Midbrain (tissue), 1 donor: ENCODE measurements around the gene BIRC3.

ENCODE experiments used
- DNase-seq: peaks from one replicate; lab custom pipeline; 2025; lab: John Stamatoyannopoulos, UW

BIRC3 gene

DNA sequence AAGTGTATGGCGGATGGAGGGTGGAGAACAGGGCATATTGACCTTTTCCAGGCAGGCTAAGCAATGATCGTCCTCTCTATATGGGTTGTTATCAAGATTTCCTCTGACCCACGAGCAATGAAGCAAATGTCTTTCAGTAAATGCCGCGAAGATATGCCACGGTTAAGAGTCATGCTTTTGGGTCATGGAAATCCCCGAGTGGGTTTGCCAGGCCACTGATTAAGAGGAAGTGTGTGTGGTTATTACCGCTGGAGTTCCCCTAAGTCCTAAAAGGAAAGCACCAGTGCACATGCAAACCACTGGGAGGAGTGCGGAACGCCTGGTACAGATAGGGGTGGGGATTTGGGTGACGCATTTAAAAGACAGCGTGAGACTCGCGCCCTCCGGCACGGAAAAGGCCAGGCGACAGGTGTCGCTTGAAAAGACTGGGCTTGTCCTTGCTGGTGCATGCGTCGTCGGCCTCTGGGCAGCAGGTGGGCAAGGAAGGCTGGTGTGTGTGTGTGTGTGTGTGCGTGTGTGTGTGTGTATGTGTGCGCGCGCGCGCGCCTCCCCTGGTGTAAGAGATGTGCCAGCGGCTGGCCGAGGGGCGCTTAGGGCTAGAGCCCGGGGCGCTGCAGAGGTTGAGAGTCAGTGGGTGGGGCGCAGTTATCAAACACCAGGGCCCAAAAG, at the start of gene BIRC3:
TSS of gene BIRC3 (plus strand) at position 386 of the 669 bp plus-strand sequence. CDS start 7,026 bp downstream, outside the sequence.
- DNase-seq, result peak; percentile 54

DNA sequence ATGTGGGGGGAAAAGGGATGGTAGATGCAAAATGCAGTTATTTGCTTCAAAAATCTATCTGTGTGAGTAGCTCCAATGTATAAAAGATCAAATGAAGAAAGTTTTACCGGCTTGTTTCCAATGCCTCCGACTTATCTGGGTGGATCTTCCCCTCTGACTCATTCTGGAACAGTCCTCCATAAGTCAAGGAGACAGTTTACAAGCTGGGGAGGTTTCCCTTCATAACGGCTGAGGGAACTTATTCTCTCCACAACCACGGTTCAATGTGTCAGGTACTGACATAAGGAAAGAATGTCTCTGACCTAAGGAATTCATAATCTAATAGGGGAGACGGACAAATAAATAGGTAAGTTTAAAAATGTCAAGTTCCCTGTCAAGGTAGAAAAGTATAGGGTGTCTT, 49.7 kb upstream of the BIRC3 start:
- no peak for DNase-seq

DNA sequence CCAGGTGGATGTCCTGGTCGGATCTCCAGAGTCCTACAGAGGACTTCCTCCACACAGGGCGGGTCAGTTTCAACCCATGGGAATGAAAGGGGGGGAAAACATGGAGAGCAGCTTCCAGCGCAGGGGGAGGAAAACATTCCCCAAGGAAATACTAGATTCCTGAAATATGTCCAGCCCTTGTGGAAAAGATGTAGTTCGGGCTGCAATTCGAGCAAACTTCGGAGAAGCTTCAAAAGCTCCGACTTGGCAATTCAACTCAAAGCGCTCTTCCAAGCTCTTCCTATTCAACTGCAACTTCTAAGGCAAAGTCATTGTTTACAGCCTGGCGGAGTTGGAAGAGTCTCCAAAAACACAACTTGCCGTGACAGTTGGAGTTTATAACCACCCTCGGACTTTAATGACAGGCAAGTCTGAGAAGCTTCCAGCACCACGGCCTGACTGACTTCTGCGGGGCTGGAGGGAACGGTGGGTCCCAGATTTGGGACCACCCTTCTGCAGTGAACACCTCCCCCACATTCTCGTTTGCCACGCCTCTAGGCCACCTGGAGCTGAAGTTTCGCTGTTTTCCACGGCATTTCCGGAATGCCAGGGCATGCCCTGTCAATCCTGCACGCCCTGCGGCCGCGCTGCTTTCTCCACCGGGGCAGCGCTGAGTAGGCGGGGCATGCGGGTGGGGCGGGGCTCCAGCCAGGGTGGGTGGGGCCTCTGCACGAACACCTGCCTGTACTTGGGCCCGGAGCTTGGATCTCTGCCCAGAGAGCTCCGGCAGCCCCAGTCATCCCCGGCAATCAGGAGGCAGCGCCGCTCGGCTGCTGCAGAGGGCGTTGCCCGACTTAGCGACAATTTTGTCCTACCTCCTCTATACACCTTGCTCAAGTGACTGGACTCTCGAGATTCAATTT, 49.0 kb upstream of the BIRC3 start:
- DNase-seq, result peak; percentile 45

DNA sequence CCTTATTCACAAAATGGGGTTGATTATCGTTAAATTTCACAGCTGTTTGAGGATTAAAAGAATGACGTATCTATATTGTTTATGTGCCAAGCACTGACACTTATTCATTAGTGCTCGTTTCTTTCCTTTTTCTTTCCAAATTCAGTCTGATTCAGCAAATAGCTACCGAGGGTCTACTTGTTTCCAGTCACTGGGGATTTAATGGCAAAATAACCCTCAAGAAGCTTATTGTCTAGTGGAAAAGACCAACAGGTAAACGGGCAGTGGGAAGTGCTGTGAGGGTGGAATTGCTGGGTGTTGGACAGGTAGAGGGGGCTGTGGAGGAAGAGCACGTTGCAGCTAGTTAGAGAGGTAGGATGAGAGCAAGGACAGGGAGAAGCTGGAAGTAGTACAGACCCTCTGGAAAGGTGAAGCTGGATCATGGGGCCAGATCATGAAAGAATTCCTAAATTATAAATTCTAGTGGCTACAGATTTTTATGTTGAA, 48.3 kb upstream of the BIRC3 start:
- no peak for DNase-seq

DNA sequence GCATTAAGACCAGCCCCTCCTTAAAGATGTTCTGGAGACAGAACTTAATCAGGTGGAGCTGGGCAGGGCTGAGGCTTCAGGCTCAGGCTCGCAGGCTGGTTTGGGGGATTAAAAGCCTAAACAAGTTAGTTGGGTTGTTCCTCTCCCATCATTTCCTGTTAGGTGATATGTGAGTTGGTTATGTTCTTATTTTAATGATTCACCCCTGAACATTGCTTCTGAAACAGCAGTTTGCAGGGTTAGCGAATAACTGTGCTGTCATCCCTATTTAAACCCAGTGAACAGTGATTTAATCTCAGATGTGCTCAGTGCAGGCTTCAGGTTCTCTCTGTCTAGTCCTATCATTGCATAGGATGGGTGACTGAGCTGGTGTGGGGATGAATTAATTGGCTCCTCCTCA, 47.4 kb upstream of the BIRC3 start:
- DNase-seq, result no peak

DNA sequence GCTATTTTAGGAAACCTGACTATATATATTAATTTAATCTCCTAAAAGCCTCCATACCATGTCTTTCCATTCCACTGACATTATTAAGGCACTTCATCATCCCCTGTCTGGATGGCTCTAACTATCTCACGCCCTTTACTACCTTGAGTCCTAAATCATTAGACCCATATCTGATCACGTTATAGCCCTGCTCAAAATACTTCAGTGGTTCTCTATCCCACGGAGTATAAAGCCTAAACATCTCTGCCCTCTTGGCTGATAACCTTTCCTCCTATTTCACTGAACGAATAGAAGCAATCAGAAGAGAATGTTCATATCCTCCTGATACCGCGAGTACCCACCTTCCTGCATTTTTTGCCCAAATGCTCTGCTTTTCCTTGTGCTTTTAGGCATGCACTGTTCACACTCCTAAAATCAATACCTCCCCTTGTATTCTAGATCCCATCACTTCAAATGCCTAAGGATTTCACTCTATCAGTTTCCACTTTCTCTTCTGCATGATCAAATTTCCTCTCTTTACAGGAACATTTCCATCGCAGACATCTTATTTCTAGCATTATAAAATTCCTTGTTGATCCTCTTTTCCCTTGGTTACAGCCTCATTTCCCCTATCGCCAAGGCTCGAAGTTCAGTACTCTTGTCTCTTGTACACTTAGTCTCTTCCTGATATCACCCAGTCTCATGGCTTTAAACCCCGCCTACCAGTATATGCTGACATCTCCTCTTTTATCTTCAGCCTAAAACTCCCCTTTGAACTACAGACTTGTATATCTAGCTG, 45.0 kb upstream of the BIRC3 start:
- DNase-seq, result no peak

DNA sequence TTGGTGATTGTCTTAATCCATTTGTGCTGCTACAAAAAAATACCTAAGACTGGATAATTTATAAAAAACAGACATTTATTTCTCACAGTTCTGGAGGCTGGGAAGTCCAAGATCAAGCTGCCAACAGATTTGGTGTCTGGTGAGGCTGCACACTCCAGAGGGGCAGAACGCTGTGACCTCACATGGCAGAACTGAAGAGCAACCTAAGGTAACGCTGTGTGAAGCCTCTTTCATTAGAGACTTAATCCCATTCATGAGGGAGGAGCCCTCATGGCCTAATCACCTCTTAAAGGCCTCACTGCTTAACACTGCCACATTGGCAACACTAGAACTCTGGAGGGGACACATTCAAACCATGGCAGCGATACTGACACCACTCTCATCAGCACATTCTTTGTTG, 42.7 kb upstream of the BIRC3 start:
- no peak for DNase-seq

DNA sequence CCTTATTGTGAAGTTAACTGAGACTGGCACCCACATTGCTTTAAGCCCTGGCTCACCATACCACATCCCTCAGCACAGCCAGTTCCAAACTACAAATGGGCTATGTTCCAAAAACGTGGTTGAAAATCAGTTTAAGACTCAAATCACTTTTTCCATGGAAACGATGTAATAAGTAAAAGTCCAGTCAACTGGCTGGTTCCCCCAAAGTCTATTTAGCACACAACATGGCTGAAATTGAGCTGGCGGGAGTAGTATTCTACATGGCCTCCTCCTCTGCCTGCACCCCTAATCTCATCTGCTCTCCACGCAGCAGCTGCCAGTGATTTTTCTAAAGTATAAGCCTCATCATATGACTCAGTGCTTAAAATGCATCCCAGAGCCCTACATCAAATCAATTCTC, 40.9 kb upstream of the BIRC3 start:
- DNase-seq, result no peak

DNA sequence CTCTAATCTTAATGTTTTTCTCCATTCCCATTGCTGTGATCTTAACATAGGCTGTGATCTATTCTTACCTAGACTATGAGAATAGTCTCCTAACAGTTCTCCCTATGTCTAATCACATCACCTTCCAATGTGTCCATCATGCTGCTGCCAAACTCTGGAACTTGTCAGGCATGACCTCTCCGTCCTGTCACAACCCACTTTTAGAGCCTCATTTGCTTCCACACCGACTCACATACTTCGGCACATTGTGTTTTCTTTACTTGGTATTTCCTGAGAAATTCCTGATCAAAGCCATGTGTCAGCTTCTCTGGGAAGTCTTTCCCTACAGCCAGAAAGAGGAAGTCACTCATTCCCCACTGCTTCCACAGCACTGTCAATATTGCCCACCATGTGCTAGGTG, 40.5 kb upstream of the BIRC3 start:
- DNase-seq, result no peak

DNA sequence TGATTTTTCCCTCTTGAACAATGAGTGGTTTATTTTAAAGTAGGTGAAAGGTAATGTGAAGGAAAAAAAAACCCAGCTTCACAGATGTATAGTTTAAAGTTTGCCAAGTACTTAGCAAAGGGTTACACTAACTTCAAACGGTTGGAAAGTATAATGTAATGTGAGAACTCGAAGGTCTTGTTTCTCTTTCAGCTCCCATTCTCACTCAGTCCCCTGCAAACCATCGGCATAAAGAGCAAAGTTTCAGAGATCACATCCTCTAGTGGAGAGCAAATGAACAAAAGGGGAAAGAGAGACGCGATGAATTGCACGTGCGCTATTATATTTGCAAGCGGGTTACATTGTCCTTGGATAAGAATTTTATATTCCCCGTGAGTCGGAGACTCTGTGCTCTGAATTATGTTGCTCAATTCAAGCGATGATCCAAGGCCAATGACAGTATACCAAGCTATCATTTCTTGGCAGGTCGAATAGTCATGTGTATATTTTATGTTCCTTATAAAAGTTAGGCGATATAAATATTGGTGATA, 37.6 kb upstream of the BIRC3 start:
- no peak for DNase-seq

DNA sequence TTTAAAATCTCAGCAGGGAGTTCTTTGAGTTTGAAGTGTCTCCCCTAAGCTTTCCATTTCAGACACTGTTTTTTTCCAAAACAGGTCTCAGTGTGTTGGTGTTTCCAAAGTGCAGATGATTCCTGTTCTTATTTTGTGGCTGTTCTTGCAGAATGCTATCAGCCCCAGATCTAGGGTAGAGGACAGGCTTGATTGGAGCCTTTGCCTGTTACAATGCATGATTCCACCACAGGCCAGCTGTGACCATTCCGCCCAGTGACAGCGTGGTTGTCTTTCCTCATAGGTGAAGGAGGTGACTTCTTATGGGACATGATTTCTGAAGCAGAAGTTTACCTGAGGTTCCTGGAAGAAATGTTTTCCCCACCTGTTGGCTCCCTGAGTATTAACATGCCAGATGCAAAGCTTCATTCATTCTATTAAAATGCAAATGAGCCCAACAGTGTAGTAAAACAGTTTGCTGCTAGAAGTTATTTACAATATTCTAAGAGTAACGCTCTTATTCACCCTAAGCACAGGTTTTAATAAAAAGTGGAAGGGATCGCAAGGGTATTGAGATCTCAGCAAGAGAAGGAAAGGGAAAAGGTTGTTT, 36.9 kb upstream of the BIRC3 start:
- DNase-seq, result no peak

DNA sequence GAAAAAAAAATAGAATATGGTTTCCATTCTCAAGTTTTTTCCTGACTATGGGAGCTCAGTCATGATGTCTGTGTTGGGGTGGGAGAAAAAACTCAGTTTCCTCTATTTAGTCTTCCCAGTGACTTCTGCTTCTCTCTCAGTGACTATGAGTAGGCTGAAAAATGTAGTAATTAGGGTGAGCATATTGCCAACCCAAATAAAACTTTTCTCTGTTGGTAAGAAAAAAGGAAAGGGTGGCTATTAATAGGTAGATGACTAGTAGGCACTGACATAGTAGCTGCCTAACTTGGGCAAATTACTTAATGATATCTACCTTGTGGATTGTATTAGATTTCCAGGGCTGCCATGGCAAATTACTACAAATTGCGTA, 34.2 kb upstream of the BIRC3 start:
- DNase-seq, result no peak

DNA sequence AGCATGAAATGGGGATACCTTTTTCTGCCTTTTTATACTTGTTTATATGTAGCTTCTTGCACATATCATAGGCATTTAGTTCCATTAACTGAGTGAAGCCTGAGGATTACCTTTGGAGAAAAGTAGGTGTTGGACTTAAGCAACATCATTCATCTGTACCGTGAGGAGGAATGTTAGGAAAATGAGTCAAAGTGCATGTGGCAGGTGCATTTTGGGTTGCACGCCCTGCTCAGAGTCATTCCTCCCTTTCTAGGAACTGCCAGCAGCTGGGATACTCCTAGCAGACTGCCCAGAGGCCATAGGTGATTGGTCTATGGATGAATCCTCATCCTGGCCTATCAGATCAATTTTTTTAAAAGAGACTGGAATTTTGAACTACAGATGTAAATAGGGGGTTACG, 33.3 kb upstream of the BIRC3 start:
- no peak for DNase-seq

DNA sequence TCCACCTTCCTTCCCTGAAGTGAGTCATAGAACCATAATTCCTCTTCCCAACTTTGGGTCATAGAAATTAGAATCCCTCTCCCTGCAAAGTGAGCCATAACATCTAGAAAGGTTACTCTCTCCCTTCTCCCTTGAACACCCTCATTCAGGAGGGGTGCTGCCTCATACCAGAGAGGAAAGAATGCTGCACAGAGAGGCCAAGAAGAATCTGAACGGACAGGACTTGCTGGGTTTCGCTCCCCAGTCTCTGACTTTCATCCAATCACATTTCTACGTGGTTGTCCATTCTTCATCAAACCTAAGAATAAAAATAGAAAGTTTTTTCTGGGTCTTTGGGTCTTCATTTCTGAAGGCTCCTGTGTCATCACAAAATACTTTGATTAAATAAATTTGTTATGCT, 31.0 kb upstream of the BIRC3 start:
- DNase-seq, result no peak

DNA sequence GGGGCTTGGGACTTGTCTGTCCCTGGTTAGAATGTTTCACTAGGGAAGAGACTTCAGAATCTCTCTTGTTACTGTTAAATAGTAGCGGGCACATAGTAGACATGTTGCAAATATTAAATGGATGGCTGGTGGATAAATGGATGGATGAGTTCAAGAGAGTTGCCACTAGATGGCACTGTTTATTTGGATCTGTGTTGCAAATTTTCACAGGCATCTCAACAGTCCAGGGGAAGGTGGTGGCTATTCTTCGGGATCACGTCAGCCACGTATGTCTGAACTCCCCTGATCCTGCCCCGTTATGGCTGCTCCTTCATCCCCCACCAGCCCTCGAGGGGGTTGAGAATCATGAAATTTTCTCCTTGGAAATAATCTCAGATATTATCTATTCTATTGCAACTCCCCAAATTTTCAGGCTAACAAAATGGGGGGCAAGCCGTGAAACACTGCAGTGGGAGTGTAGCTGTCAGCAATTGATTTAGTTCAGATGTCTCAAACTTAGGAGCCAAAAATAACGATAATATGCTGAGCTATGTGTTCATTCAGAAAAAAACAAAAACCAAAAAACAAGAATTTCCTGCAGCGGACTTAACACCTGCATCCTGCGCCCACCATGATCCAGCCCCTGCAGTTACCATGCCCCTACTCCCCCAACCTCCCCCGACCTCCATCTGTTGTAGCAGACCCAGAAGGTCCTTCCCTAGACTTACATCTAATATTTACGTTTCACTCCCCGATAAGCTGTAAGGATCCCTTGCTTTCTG, 29.1 kb upstream of the BIRC3 start:
- DNase-seq, result peak; percentile 79

DNA sequence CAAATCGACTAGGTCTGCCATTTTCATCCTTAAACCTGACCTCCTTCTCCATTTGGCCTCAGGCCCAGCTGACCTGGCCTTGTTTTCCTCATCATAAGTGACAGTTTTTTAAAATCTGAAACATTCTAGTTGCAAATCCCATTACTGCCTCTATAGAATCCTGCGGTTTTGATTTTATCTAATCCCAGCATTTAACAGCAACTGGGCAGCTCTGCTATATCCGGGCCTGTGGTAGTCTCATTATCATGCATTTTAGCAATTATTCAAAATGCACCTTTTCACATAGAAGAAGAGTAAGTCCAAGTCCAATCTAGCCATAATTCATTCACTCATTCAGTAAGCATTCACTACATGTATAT, 28.6 kb upstream of the BIRC3 start:
- no peak for DNase-seq

DNA sequence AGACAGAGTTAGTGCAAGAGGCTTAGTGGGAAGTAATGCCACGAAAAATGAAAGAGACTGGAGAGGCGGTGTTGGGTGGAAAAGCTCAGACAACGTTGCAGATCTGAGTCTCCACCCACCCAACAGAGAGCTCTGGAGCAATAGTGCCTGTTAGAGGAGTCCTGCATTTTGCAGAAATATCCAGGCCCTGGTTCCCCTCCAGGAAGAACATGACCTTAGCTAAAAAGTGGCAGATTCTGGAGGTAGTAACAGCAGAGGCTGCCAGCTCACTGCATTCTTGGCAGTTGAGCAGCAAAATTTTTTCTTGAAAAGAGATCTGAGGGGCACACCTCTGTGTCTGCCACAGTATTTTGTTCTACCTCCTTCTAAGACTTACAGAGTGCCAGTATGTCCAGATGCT, 27.7 kb upstream of the BIRC3 start:
- DNase-seq, result no peak

DNA sequence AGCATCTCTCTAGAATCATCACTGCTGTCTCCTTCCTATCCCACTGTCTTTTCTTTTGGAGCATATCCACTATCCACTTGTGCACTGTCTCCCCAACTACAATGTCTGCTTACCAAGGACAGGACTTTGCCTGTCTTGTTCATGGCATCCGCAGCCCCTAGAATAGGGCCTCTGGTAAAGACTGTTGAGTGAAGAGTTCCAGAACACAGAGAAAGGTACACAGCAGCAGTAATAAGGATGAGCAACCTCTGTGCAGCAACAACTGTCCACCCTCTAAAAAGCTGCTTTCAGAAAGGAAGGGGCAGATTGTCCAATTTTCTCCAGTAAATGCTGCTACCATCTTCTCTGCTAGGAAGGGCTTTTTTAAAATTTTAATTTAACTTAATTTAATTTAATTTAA, 25.5 kb upstream of the BIRC3 start:
- no peak for DNase-seq

DNA sequence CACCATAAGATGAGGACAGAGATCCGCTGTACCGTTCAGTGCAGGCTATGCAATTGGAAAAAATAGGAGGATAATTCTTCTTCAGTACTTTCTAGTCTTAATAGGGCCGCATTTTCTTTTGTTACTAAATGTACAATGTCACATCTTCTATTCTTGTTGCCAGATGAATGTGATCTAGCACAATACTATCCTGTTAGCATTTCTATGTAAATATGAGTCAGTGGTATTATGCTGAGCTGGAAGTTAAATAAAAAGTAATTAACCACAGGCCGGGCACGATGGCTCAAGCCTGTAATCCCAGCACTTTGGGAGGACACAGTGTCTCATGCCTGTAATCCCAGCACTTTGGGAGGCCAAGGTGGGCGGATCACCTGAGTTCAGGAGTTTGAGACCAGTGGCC, 24.4 kb upstream of the BIRC3 start:
- DNase-seq, result no peak

DNA sequence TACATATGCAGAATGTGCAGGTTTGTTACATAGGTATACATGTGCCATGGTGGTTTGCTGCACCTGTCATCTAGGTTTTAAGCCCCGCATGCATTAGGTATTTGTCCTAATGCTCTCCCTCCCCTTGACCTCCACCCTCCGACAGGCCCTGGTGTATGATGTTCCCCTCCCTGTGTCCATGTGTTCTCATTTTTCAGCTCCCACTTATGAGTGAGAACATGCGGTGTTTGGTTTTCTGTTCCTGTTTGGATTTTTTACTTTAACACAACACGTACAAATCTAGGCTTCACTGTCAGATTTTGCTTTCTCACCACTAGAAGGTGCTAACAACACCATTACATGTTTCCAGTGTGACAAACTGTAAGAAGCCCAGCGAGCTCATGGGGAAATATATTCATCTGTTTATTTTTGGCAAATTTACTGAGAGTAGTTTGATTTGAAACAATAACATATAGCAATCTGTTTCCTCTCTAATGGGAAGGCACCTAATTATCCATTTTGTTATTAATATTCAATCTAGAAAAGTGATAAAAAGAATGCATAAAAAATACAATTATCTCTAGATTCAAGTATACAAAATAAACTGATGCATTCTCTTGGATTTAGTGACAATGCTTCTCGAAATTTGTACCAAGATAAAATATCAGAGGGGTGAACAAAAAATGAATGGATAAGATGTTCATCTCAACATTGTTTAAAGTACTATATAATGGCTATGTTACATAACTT, 23.2 kb upstream of the BIRC3 start:
- DNase-seq, result peak; percentile 66

DNA sequence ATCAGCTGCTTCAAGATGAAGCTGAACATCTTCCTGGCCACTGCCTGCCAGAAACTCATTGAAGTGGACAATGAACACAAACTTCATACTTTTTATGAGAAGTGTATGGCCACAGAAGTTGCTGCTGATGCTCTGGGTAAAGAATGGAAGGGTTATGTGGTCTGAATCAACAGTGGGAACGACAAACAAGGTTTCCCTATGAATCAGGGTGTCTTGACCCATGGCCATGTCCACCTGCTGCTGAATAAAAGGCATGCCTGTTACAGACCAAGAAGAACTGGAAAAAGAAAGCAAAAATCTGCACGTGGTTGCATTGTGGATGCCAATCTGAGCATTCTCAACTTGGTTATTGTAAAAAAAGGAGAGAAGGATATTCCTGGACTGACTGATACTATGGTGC, 22.2 kb upstream of the BIRC3 start:
- DNase-seq, result no peak
